ENCODE data around the gene HOXD13.
A peak's percentile ranks its signal among the peaks of the same experiment; 100 is the strongest.

Gene HOXD13

GRCh38 chr2:176091329-176092258 lies 927 bp upstream of the HOXD13 start:
- no peak for TF ChIP-seq CTCF (conservative IDR thresholded peaks at IDR 0.05; ENCODE audit: low read length)
- DNase-seq (ENCODE audit: low read depth) = no peak
- H3K4me3 ChIP-seq (ENCODE audit: low read length) = no peak overlapping the region

- DNase-seq (ENCODE audit: low read depth) = no peak
- TF ChIP-seq CTCF (conservative IDR thresholded peaks at IDR 0.05; ENCODE audit: low read length) = no peak; the same call in 1 of the 2 replicates
- peak overlapping the region; percentile 29 for H3K4me3 ChIP-seq (ENCODE audit: low read length)
Observed at GRCh38 chr2:176093145-176093897, 800 bp downstream of the HOXD13 start.

- H3K4me3 ChIP-seq (ENCODE audit: low read length) = no peak overlapping the region
- no peak for DNase-seq (ENCODE audit: low read depth)
- TF ChIP-seq CTCF (conservative IDR thresholded peaks at IDR 0.05; ENCODE audit: low read length) = no peak
Observed at GRCh38 chr2:176093898-176094249, 1.4 kb downstream of the HOXD13 start.

- no peak overlapping the region for H3K4me3 ChIP-seq (ENCODE audit: low read length)
- TF ChIP-seq CTCF (conservative IDR thresholded peaks at IDR 0.05; ENCODE audit: low read length) = no peak
- DNase-seq (ENCODE audit: low read depth) = no peak
Observed at GRCh38 chr2:176094349-176094748, 1.8 kb downstream of the HOXD13 start.

GRCh38 chr2:176095421-176095820 lies 2.9 kb downstream of the HOXD13 start:
- no peak for TF ChIP-seq CTCF (conservative IDR thresholded peaks at IDR 0.05; ENCODE audit: low read length)
- H3K4me3 ChIP-seq (ENCODE audit: low read length) = no peak overlapping the region
- no peak for DNase-seq (ENCODE audit: low read depth)

GRCh38 chr2:176096243-176096985 lies 3.9 kb downstream of the HOXD13 start:
- no peak for TF ChIP-seq CTCF (conservative IDR thresholded peaks at IDR 0.05; ENCODE audit: low read length)
- no peak for DNase-seq (ENCODE audit: low read depth)
- peak overlapping the region; percentile 58 for H3K4me3 ChIP-seq (ENCODE audit: low read length)
